ENCODE data around the gene ZBTB11.

- TF ChIP-seq, protein P1, sequence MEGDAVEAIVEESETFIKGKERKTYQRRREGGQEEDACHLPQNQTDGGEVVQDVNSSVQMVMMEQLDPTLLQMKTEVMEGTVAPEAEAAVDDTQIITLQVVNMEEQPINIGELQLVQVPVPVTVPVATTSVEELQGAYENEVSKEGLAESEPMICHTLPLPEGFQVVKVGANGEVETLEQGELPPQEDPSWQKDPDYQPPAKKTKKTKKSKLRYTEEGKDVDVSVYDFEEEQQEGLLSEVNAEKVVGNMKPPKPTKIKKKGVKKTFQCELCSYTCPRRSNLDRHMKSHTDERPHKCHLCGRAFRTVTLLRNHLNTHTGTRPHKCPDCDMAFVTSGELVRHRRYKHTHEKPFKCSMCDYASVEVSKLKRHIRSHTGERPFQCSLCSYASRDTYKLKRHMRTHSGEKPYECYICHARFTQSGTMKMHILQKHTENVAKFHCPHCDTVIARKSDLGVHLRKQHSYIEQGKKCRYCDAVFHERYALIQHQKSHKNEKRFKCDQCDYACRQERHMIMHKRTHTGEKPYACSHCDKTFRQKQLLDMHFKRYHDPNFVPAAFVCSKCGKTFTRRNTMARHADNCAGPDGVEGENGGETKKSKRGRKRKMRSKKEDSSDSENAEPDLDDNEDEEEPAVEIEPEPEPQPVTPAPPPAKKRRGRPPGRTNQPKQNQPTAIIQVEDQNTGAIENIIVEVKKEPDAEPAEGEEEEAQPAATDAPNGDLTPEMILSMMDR (IDR thresholded peaks at IDR 0.05) = no peak
- TF ChIP-seq POLR2A (IDR thresholded peaks at IDR 0.05) = no peak
- TF ChIP-seq EP300 (IDR thresholded peaks at IDR 0.05) = no peak
Observed at GRCh38 chr3:101624857-101625256, 52.1 kb downstream of the ZBTB11 start.
